ENCODE measurements around the gene MED13.

Gene MED13

GRCh38 chr17:61967729-61968128, 97.3 kb downstream of the MED13 start:
- no peak for DNase-seq (ENCODE audit: low read depth)
- TF ChIP-seq, protein P1, sequence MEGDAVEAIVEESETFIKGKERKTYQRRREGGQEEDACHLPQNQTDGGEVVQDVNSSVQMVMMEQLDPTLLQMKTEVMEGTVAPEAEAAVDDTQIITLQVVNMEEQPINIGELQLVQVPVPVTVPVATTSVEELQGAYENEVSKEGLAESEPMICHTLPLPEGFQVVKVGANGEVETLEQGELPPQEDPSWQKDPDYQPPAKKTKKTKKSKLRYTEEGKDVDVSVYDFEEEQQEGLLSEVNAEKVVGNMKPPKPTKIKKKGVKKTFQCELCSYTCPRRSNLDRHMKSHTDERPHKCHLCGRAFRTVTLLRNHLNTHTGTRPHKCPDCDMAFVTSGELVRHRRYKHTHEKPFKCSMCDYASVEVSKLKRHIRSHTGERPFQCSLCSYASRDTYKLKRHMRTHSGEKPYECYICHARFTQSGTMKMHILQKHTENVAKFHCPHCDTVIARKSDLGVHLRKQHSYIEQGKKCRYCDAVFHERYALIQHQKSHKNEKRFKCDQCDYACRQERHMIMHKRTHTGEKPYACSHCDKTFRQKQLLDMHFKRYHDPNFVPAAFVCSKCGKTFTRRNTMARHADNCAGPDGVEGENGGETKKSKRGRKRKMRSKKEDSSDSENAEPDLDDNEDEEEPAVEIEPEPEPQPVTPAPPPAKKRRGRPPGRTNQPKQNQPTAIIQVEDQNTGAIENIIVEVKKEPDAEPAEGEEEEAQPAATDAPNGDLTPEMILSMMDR (conservative IDR thresholded peaks at IDR 0.05; ENCODE audit: low read length) = no peak
- H3K4me3 ChIP-seq (ENCODE audit: low read length) = no peak overlapping the region

- no peak for DNase-seq (ENCODE audit: low read depth)
- TF ChIP-seq, protein P1 (conservative IDR thresholded peaks at IDR 0.05; ENCODE audit: low read length) = no peak
- H3K4me3 ChIP-seq (ENCODE audit: low read length) = no peak overlapping the region
Observed at GRCh38 chr17:61966191-61966590, 98.9 kb downstream of the MED13 start.

GRCh38 chr17:61955619-61956018, 109.5 kb downstream of the MED13 start:
- DNase-seq (ENCODE audit: low read depth) = no peak
- no peak overlapping the region for H3K4me3 ChIP-seq (ENCODE audit: low read length)
- TF ChIP-seq, protein P1 (conservative IDR thresholded peaks at IDR 0.05; ENCODE audit: low read length) = no peak

DNA sequence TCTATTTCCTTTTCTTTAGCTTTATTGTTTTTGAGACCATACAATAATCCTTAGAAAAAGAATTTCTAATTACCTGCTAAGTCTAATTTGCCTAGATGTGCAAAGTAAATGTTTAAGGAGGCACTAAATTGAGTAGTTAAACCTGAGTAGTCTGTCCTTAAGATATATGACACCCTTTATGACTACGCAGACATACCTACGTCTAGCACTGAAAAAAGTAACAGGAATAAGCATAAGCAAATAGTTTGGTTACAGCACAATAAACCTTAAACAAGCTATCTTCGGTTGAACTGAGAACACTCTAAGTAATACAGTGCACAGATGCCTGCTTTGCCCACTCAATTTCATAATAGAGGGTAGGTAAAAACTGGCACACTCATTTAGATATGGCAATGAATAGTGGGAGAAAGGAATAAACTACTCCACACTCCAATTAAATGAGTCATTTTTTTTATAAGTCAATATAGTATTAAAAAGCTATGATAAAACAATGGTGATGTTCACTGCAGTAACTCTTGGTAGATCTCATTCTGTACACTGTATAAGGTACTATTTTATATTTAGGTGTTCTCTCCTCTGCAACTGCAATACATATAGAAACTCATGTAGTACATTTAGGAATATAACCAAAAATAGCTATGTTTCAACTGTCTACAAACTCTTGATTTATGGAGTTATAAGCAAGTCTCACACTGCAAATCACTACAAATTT, 117.6 kb downstream of the MED13 start:
- TF ChIP-seq, protein P1 (conservative IDR thresholded peaks at IDR 0.05; ENCODE audit: low read length) = no peak
- no peak for DNase-seq (ENCODE audit: low read depth)

GRCh38 chr17:61946359-61946758, 118.7 kb downstream of the MED13 start:
- TF ChIP-seq, protein P1 (conservative IDR thresholded peaks at IDR 0.05; ENCODE audit: low read length) = no peak
- no peak overlapping the region for H3K4me3 ChIP-seq (ENCODE audit: low read length)

More for the DNA sequence above, 117.6 kb downstream of the MED13 start:
- H3K4me3 ChIP-seq (ENCODE audit: low read length) = no peak overlapping the region

GRCh38 chr17:61943117-61943516, 122.0 kb downstream of the MED13 start:
- DNase-seq (ENCODE audit: low read depth) = no peak
- TF ChIP-seq, protein P1 (conservative IDR thresholded peaks at IDR 0.05; ENCODE audit: low read length) = no peak
- H3K4me3 ChIP-seq (ENCODE audit: low read length) = no peak overlapping the region

More at GRCh38 chr17:61946359-61946758, 118.7 kb downstream of the MED13 start:
- DNase-seq (ENCODE audit: low read depth) = no peak

GRCh38 chr17:61942085-61942484, 123.0 kb downstream of the MED13 start:
- H3K4me3 ChIP-seq (ENCODE audit: low read length) = no peak overlapping the region
- TF ChIP-seq, protein P1 (conservative IDR thresholded peaks at IDR 0.05; ENCODE audit: low read length) = no peak
- DNase-seq (ENCODE audit: low read depth) = no peak

Measured in AG10803 (cell line).